ENCODE measurements around the gene SFRP2. TPM values are rescaled to one million over a fixed set of nuclear protein-coding genes. Genes with fewer than 3 reads are reported as not detected.

SFRP2 gene
- total and polyA plus RNA-seq, 2 of the 4 experiments (the other 2 are of a cell fraction), result not detected

- no peak overlapping the region for H4K8ac ChIP-seq (ENCODE audit: low read depth in 2 of 2, low read length in 2 of 2)
- BruUV-seq (replicated peaks), result no TSS peak
- no peak overlapping the region for H3K23ac ChIP-seq (ENCODE audit: low read depth, low read length)
Observed at GRCh38 chr4:153824501-153824900, 35.6 kb upstream of the SFRP2 start.

More at GRCh38 chr4:153824501-153824900, 35.6 kb upstream of the SFRP2 start:
- in situ Hi-C loops (cut with MboI; ENCODE audit: low sequenced_read_pairs) (no loop called here), intact Hi-C loops (cut with micrococcal nuclease) (no loop called here), dilution Hi-C loops (cut with HindIII; ENCODE audit: low sequenced_read_pairs, unreplicated experiment) (no loop called here)
- Histone ChIP-seq H3K14ac (replicated peaks; ENCODE audit: low read depth, low read length) (no peak overlapping the region), H3K9me1 (ENCODE audit: insufficient read depth, low read length) (no peaks in the 10 kb centered on the region), H3K27me3 (ENCODE audit: control insufficient read depth, insufficient read depth, low read length) (no peaks in the 10 kb centered on the region), H2BK5ac (ENCODE audit: low read depth, low read length, poor library complexity, severe bottlenecking) (no peak overlapping the region), H3K4me2 (ENCODE audit: low read depth, low read length) (no peak overlapping the region), H2BK120ac (ENCODE audit: low read depth, low read length) (no peak overlapping the region), H3K4ac (ENCODE audit: low read depth, low read length) (no peak overlapping the region), H3K18ac (ENCODE audit: low read depth, low read length) (no peak overlapping the region), H2BK20ac (ENCODE audit: low read depth, low read length) (no peak overlapping the region), H2AFZ (replicated peaks; ENCODE audit: low read length, poor library complexity) (no peak overlapping the region), H2BK15ac (ENCODE audit: low read depth, low read length) (no peak overlapping the region), H2AK5ac (ENCODE audit: low read depth, low read length) (no peak overlapping the region), H2AK9ac (replicated peaks; ENCODE audit: low read depth, low read length, poor library complexity) (no peak overlapping the region), H3K4me3 (ENCODE audit: insufficient read depth, low read depth, low read length) (no peak overlapping the region), H3K79me1 (ENCODE audit: low read depth in 1 of 2, low read length in 2 of 2) (no peaks in the 10 kb centered on the region), H3K9ac (ENCODE audit: low read depth, low read length) (no peak overlapping the region), H3K36me3 (ENCODE audit: control insufficient read depth, insufficient read depth, low read length) (no peaks in the 10 kb centered on the region), H3K56ac (ENCODE audit: extremely low read depth, insufficient read depth, low read length) (no peak overlapping the region), H4K91ac (ENCODE audit: insufficient read depth, low read depth, low read length) (no peak overlapping the region), H3K4me1 (ENCODE audit: control insufficient read depth, insufficient read depth, low read length) (no peaks in the 10 kb centered on the region), H3K27ac (ENCODE audit: insufficient read depth, low read length) (no peak overlapping the region), H4K20me1 (ENCODE audit: insufficient read depth, low read length) (no peaks in the 10 kb centered on the region), H4K5ac (ENCODE audit: low read depth, low read length) (no peak overlapping the region), H3K9me3 (ENCODE audit: control insufficient read depth, insufficient read depth, low read length) (no peaks in the 10 kb centered on the region)
- CTCF ChIA-PET, result interaction anchor here (0.5 kb wide), 1 partner anchor 44 kb away, joined by 3 read pairs; no protein-coding TSS in a partner anchor
- DNase-seq, result no peak
- TF ChIP-seq MXI1 (IDR thresholded peaks at IDR 0.05; ENCODE audit: borderline replicate concordance, low read depth, low read length), result no peak
- TF ChIP-seq ELK1 (IDR thresholded peaks at IDR 0.05; ENCODE audit: borderline replicate concordance, low read depth, low read length), result no peak
- TF ChIP-seq MAZ (IDR thresholded peaks at IDR 0.05; ENCODE audit: borderline replicate concordance, low read depth, low read length), result no peak
- TF ChIP-seq USF2 (IDR thresholded peaks at IDR 0.05; ENCODE audit: low read depth, low read length), result no peak
- TF ChIP-seq CEBPB (IDR thresholded peaks at IDR 0.05; ENCODE audit: low read depth, low read length), result no peak
- TF ChIP-seq RCOR1 (IDR thresholded peaks at IDR 0.05; ENCODE audit: insufficient replicate concordance, low read length), result no peak
- no peak for TF ChIP-seq FOS (IDR thresholded peaks at IDR 0.05; ENCODE audit: low read depth, low read length)
- TF ChIP-seq MAFK (IDR thresholded peaks at IDR 0.05; ENCODE audit: low read depth, low read length), result no peak
- no peak for TF ChIP-seq POLR2A (IDR thresholded peaks at IDR 0.05; ENCODE audit: low read depth, low read length)
- no peak for ATAC-seq (ENCODE audit: low read depth)
- POLR2A ChIA-PET (ENCODE audit: unreplicated experiment), result no interaction called here
